IPS-18c (cell line): ENCODE results near the gene AHCY.
A peak's percentile ranks its signal among the peaks of the same experiment; 100 is the strongest.
"Not testable (repeated sequence)": the region's sequence is repeated elsewhere in the genome, so short reads cannot be mapped to it uniquely, and the experiment has no call there.

Experiments used
- H3K4me3 ChIP-seq: 2 replicates; pipeline ENCODE4 v1.7.0; 2013; ENCODE audit warnings: low read depth, mild to moderate bottlenecking, low read length, moderate library complexity; ENCODE audit not compliant: insufficient read depth
- H3K9me3 ChIP-seq: one replicate; pipeline ENCODE4 v1.6.1; 2013; ENCODE audit warnings: mild to moderate bottlenecking, low read length, moderate library complexity; ENCODE audit not compliant: control insufficient read depth, insufficient read depth

The AHCY gene

GRCh38 chr20:34302723-34303533, at the start of gene AHCY:
Gene AHCY, minus strand, starts transcription at chr20:34303355. Its CDS starts 85 bp downstream, at chr20:34303270.
- H3K9me3 ChIP-seq, result no peaks in the 10 kb centered on the region
- peak within 1 kb of the TSS; percentile 98 for H3K4me3 ChIP-seq

DNA sequence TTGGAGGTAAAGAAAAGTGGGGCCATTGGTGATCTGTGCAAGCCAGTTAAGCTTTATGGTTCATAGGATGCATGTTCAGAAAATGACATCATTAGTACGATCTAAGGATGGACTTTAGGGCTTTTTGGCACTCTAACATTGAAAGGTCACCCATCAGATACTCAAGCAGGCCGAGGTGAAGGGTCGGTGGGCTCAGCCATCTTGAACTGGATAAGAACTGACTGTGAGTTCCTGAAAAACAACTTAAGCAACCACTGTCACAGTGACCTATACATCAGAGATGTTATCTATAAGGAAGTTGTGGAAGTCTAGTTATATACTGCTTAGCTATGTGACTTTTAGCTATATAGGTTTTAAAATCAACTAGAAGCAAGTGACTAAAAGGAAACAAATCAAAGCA, 46.9 kb upstream of the AHCY start:
- Histone ChIP-seq H3K9me3 (no peaks in the 10 kb centered on the region), H3K4me3 (no peak overlapping the region)

DNA sequence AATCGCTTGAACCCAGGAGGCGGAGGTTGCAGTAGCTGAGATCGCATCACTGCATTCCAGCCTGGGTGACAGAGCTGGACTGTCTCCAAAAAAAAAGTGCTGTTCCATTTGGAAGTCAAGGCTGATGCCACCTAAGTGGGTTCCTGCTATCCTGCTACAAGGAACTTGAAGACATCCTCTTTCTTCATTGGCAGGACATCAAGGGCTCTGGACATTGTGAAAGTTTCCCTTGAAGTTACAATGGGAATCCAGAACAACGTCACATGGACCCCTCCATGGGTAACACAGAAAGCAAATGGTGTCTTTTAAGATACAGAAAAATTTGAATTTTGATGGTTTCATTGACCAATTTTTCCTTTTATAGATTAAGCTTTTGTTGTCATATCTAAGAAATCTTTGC, 44.4 kb upstream of the AHCY start:
- no peak overlapping the region for H3K4me3 ChIP-seq

GRCh38 chr20:34346533-34346865, 43.3 kb upstream of the AHCY start:
- not testable (repeated sequence) for H3K4me3 ChIP-seq, H3K9me3 ChIP-seq

More for the DNA sequence above, 44.4 kb upstream of the AHCY start:
- H3K9me3 ChIP-seq, result no peaks in the 10 kb centered on the region

DNA sequence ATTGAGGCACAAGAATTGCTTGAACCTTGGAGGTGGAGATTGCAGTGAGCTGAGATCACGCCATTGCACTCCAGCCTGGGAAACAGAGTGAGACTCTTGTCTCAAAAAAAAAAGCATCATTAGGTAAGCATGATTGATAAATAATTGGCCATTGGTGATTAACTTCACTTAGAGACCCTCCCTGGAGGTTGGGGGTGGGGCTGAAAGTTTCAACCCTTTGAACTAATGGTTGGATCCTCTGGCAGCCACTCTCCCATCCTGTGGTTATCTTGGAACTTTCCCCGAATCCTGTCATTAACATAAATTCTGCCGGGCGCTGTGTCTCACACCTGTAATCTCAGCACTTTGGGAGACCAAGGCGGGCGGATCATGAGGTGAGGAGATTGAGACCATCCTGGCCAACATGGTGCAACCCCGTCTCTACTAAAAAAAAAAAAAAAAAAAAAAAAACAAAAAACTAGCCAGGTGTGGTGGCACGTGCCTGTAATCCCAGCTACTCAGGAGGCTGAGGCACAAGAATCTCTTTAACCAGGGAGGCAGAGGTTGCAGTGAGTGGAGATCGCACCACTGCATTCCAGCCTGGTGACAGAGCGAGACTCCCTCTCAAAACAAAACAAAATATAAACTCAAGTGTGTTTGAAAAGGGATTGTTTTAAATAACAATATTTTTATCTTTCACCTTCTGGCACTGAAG, 42.8 kb upstream of the AHCY start:
- H3K9me3 ChIP-seq, H3K4me3 ChIP-seq: not testable (repeated sequence)

GRCh38 chr20:34345402-34345736, 42.2 kb upstream of the AHCY start:
- H3K9me3 ChIP-seq, result no peaks in the 10 kb centered on the region
- no peak overlapping the region for H3K4me3 ChIP-seq

DNA sequence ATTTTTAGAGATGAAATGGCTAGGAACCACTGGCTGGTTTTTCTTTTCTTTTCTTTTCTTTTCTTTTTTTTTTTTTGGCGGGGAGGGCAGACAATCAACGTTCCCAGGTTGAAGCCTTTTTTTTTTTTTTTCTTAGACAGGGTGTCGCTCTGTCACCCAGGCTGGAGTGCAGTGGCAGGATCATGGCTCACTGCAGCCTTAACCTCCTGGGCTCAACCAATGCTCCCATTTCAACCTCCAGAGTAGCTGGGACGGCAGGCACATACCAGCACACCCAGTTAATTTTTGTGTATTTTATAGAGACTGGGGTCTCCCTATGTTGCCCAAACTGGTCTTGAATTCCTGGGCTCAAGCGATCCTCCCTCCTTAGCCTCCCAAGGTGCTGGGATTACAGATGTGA, 41.1 kb upstream of the AHCY start:
- no peak overlapping the region for H3K4me3 ChIP-seq
- H3K9me3 ChIP-seq, result no peaks in the 10 kb centered on the region

- H3K4me3 ChIP-seq, result no peak overlapping the region
- H3K9me3 ChIP-seq, result no peaks in the 10 kb centered on the region
Observed at GRCh38 chr20:34343458-34344211, 40.5 kb upstream of the AHCY start.

DNA sequence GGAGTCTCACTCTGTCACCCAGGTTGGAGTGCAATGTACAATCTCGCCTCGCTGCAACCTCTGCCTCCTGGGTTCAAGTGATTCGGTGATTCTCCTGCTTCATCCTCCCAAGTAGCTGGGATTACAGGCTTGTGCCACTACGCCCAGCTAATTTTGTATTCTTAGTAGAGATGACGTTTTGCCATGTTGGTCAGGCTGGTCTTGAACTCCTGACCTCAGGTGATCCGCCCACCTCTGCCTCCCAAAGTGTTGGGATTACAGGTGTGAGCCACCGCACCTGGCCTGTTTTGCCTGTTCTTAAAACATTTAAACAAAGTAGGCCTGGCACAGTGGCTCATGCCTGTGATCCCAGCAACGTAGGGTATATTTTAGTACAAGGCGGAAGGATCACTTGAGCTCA, 38.0 kb upstream of the AHCY start:
- H3K4me3 ChIP-seq, H3K9me3 ChIP-seq: not testable (repeated sequence)

DNA sequence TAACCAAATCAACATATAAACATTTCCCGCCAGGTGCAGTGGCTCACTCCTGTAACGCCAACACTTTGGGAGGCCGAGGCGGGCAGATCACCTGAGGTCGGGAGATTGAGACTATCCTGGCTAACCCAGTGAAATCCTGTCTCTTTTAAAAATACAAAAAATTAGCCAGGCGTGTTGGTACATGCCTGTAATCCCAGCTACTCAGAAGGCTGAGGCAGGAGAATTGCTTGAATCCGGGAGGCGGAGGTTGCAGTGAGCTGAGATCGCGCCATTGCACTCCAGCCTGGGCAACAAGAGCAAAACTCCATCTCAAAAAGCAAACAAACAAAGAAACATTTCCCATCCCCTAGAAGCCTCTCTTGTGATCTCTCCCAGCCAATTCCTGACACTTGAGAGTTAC, 37.6 kb upstream of the AHCY start:
- H3K4me3 ChIP-seq, result not testable (repeated sequence)

GRCh38 chr20:34337982-34338726, 35.0 kb upstream of the AHCY start:
- H3K4me3 ChIP-seq, result no peak overlapping the region
- H3K9me3 ChIP-seq, result no peaks in the 10 kb centered on the region

More for the DNA sequence above, 37.6 kb upstream of the AHCY start:
- H3K9me3 ChIP-seq, result not testable (repeated sequence)

DNA sequence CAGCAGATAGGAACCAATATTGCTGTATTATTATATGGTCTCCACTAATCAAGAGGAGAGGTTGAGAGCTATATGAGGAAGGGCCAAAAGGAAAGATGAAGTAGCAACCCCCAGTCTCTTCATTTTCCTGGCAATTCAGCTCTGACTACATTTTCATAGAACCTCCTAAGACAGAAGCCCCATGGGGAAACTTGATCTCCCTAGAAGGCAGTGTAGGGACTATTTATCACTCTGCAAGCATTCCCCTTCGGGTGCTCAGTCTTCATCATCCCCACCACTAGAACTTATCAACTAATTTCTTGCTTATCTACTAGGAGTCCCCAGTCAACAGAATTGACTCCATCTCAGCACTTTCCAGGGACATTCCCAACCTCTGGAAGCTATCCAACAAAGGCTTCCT, 34.4 kb upstream of the AHCY start:
- H3K4me3 ChIP-seq, result no peak overlapping the region

GRCh38 chr20:34334654-34335407, 31.7 kb upstream of the AHCY start:
- H3K4me3 ChIP-seq, result no peak overlapping the region
- no peaks in the 10 kb centered on the region for H3K9me3 ChIP-seq

More for the DNA sequence above, 34.4 kb upstream of the AHCY start:
- H3K9me3 ChIP-seq, result no peaks in the 10 kb centered on the region

DNA sequence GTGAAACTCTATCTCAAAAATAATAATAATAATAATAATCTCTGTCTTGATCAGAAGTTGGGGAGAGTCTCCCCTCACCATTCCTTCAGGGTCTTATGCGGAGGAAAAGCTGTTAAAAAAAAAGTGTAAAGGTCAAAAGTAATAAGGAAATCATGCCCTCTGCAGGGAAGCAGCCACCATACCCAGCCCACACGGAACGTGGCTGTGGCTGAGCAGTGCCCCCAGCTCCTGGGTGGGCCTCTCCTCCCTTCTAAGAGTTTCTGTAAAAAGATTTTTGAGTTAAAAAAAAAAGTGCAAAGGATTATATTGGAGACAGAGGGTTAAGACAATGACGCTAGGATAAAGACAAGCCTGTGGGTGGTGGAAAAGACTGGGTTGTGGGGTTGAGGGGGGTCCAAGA, 30.6 kb upstream of the AHCY start:
- no peak overlapping the region for H3K4me3 ChIP-seq
- H3K9me3 ChIP-seq, result no peaks in the 10 kb centered on the region

GRCh38 chr20:34332262-34332920, 29.2 kb upstream of the AHCY start:
- no peak overlapping the region for H3K4me3 ChIP-seq
- H3K9me3 ChIP-seq, result no peaks in the 10 kb centered on the region

DNA sequence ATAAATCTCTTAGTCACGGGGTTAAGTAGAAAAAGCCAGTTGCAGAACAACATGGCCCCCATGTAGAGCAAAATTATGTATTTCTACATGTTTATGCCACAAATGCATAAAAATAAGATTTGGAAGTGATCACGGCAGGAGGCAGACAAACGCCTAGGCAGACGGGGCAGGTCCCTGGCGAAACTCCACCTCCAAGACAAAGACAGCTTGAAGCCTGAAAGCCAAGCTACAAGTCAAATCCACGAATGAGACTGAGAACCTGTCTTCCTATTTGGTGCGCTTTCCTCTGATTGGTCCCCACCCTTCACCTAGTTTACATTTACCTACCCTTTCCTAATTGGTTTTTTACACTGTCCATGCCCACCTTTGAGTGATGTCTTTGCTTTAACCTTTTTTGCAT, 28.7 kb upstream of the AHCY start:
- H3K9me3 ChIP-seq, result no peaks in the 10 kb centered on the region
- H3K4me3 ChIP-seq, result no peak overlapping the region
